HepG2 (cell line): ENCODE results near the gene MBD2. TPM values are rescaled to one million over a fixed set of nuclear protein-coding genes. Genes with fewer than 3 reads are reported as not detected.

Source experiments
- ETV5 ChIP-seq: IDR thresholded peaks from 2 replicates; pipeline ENCODE4 v1.6.1; 2018; ENCODE audit warnings: missing biosample characterization, missing genetic modification reagents, inconsistent platforms, borderline replicate concordance
- FOXM1 ChIP-seq: sonication (generic); formaldehyde crosslinking; IDR thresholded peaks from 2 replicates; pipeline ENCODE4 v1.5.0; 2020; ENCODE audit warnings: missing genetic modification reagents
- HES4 ChIP-seq: sonication (generic); formaldehyde crosslinking; IDR thresholded peaks from 2 replicates; pipeline ENCODE4 v1.9.0; 2021; ENCODE audit warnings: mild to moderate bottlenecking, missing genetic modification reagents, borderline replicate concordance
- MXD4 ChIP-seq: IDR thresholded peaks from 2 replicates; pipeline ENCODE4 v1.6.1; 2016; ENCODE audit warnings: mild to moderate bottlenecking, missing biosample characterization, missing genetic modification reagents
- SMC3 ChIP-seq: IDR thresholded peaks from 2 replicates; pipeline ENCODE4 v1.6.1; 2011; ENCODE audit warnings: low read length, improper control_type of control experiment
- SNAI1 ChIP-seq: sonication (generic); formaldehyde crosslinking; IDR thresholded peaks from 2 replicates; pipeline ENCODE4 v1.5.0; 2020; ENCODE audit warnings: mild to moderate bottlenecking, missing genetic modification reagents, borderline replicate concordance
- ZNF235 ChIP-seq: sonication (generic); formaldehyde crosslinking; IDR thresholded peaks from 2 replicates; pipeline ENCODE4 v1.8.1; 2023; ENCODE audit warnings: mild to moderate bottlenecking, missing genetic modification reagents, borderline replicate concordance
- ZNF441 ChIP-seq: sonication (generic); formaldehyde crosslinking; IDR thresholded peaks from 2 replicates; pipeline ENCODE4 v1.7.0; 2021; ENCODE audit warnings: missing genetic modification reagents, borderline replicate concordance
- ZNF569 ChIP-seq: sonication (generic); formaldehyde crosslinking; IDR thresholded peaks from 2 replicates; pipeline ENCODE4 v1.5.0; 2020; ENCODE audit warnings: mild to moderate bottlenecking, missing genetic modification reagents, moderate library complexity, borderline replicate concordance
- ZNF614 ChIP-seq: IDR thresholded peaks from 2 replicates; pipeline ENCODE4 v1.6.1; 2018; ENCODE audit warnings: missing biosample characterization, missing genetic modification reagents, inconsistent platforms, borderline replicate concordance
- ZNF652 ChIP-seq: IDR thresholded peaks from 2 replicates; pipeline ENCODE4 v1.6.1; 2016; ENCODE audit warnings: low read depth, borderline replicate concordance
- ZNF709 ChIP-seq: sonication (generic); formaldehyde crosslinking; IDR thresholded peaks from 2 replicates; pipeline ENCODE4 v1.5.0; 2020; ENCODE audit warnings: mild to moderate bottlenecking, missing genetic modification reagents
- polyA plus RNA-seq, 8 experiments: library from polyadenylated mRNA; depleted of rRNA in 3 of 8; stranded (reverse) in 7 of 8; unstranded in 1 of 8; fragments of >200 nt; fragmentation: Illumina TruSeq in 4 of 8; extraction: Trizol in 4 of 8; gene quantifications; 2 replicates each; pipeline versions ENCODE4 v1.2.1 to v1.2.3, GENCODE V29; 2011 to 2016; ENCODE audit warnings: low read depth in 4 of 8, missing spikeins in 1 of 8, mixed read lengths in 1 of 8; ENCODE audit not compliant: insufficient read depth in 1 of 8
- total RNA-seq, 5 experiments: library from RNA; depleted of rRNA; stranded (reverse); fragments of >200 nt; fragmentation: Illumina TruSeq; extraction: Trizol; gene quantifications; 2 replicates each; pipeline ENCODE4 v1.2.3, GENCODE V29; 2016; ENCODE audit warnings: low read depth in 1 of 5
- TF ChIP-seq, protein P1 (sequence below): sonication (generic); formaldehyde crosslinking; IDR thresholded peaks from 2 replicates; pipeline ENCODE4 v1.4.0; 2020; ENCODE audit warnings: missing genetic modification reagents
- TF ChIP-seq, protein P2 (sequence below): sonication (generic); formaldehyde crosslinking; IDR thresholded peaks from 2 replicates; pipeline ENCODE4 v1.4.0; 2020; ENCODE audit warnings: missing genetic modification reagents
- TF ChIP-seq, protein P3 (sequence below): sonication (generic); formaldehyde crosslinking; IDR thresholded peaks from 2 replicates; pipeline ENCODE4 v1.5.0; 2020; ENCODE audit warnings: mild to moderate bottlenecking, missing genetic modification reagents, borderline replicate concordance
- TF ChIP-seq, protein P4 (sequence below): sonication (generic); formaldehyde crosslinking; IDR thresholded peaks from 2 replicates; pipeline ENCODE4 v1.4.0; 2020; ENCODE audit warnings: missing genetic modification reagents
- TF ChIP-seq, protein P5 (sequence below): sonication (generic); formaldehyde crosslinking; IDR thresholded peaks from 2 replicates; pipeline ENCODE4 v1.8.0; 2022; ENCODE audit warnings: mild to moderate bottlenecking, missing genetic modification reagents, moderate library complexity

Gene MBD2
- total and polyA plus RNA-seq, 2 of the 13 experiments (the other 11 are each of a cell fraction or from before 2014, with no cell fraction given) = 19.1 to 38.5 TPM

DNA sequence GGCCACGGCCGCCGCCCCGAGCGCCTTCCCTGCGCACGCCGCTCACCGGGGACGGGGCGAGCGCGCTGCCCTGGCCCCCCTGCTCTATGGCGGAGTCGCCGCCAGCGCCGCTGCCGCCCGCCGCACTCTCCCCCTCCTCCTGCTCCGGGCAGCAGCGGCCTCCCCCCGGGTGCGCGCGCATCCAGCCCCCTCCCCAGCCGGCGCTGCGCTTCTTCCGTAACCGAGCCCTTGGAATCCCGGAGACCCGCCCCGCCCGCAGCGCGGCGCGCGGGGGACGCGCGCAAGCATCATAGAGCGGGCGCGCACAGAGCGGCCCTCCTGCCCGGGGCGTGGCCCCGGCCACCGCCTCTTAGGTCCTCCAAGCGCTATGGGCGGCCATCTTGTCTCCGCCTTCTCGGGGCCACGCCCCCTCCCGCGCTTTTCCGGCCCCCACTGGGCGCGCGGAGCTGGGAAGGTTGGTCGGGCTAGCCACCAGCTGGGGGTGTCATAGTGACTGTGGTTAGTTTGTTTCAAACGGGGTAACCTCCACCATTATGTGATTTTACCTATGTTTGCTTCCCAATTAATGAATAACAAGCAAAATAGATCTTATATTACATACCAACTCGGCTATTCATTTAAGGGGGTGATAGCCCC is at the start of gene MBD2 (continued):
- TF ChIP-seq, protein P1, sequence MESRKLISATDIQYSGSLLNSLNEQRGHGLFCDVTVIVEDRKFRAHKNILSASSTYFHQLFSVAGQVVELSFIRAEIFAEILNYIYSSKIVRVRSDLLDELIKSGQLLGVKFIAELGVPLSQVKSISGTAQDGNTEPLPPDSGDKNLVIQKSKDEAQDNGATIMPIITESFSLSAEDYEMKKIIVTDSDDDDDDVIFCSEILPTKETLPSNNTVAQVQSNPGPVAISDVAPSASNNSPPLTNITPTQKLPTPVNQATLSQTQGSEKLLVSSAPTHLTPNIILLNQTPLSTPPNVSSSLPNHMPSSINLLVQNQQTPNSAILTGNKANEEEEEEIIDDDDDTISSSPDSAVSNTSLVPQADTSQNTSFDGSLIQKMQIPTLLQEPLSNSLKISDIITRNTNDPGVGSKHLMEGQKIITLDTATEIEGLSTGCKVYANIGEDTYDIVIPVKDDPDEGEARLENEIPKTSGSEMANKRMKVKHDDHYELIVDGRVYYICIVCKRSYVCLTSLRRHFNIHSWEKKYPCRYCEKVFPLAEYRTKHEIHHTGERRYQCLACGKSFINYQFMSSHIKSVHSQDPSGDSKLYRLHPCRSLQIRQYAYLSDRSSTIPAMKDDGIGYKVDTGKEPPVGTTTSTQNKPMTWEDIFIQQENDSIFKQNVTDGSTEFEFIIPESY (CRISPR knock-in tag) = no peak
- TF ChIP-seq FOXM1 (CRISPR knock-in tag) (no peak), ZNF441 (CRISPR knock-in tag) (peak; percentile 33; the same call in 1 of the 2 replicates), HES4 (CRISPR knock-in tag) (no peak), MXD4 (CRISPR knock-in tag) (0 out of 2 replicates have a peak, but pooled peaks have one; percentile 27), ZNF569 (no peak), SMC3 (no peak), ZNF614 (peak; percentile 56; the same call in 1 of the 2 replicates), ZNF652 (CRISPR knock-in tag) (no peak), ZNF235 (CRISPR knock-in tag) (no peak), ETV5 (peak; percentile 73; the same call in 1 of the 2 replicates), ZNF709 (CRISPR knock-in tag) (no peak), SNAI1 (no peak)
- TF ChIP-seq, protein P2, sequence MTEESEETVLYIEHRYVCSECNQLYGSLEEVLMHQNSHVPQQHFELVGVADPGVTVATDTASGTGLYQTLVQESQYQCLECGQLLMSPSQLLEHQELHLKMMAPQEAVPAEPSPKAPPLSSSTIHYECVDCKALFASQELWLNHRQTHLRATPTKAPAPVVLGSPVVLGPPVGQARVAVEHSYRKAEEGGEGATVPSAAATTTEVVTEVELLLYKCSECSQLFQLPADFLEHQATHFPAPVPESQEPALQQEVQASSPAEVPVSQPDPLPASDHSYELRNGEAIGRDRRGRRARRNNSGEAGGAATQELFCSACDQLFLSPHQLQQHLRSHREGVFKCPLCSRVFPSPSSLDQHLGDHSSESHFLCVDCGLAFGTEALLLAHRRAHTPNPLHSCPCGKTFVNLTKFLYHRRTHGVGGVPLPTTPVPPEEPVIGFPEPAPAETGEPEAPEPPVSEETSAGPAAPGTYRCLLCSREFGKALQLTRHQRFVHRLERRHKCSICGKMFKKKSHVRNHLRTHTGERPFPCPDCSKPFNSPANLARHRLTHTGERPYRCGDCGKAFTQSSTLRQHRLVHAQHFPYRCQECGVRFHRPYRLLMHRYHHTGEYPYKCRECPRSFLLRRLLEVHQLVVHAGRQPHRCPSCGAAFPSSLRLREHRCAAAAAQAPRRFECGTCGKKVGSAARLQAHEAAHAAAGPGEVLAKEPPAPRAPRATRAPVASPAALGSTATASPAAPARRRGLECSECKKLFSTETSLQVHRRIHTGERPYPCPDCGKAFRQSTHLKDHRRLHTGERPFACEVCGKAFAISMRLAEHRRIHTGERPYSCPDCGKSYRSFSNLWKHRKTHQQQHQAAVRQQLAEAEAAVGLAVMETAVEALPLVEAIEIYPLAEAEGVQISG = peak; percentile 99
- TF ChIP-seq, protein P3, sequence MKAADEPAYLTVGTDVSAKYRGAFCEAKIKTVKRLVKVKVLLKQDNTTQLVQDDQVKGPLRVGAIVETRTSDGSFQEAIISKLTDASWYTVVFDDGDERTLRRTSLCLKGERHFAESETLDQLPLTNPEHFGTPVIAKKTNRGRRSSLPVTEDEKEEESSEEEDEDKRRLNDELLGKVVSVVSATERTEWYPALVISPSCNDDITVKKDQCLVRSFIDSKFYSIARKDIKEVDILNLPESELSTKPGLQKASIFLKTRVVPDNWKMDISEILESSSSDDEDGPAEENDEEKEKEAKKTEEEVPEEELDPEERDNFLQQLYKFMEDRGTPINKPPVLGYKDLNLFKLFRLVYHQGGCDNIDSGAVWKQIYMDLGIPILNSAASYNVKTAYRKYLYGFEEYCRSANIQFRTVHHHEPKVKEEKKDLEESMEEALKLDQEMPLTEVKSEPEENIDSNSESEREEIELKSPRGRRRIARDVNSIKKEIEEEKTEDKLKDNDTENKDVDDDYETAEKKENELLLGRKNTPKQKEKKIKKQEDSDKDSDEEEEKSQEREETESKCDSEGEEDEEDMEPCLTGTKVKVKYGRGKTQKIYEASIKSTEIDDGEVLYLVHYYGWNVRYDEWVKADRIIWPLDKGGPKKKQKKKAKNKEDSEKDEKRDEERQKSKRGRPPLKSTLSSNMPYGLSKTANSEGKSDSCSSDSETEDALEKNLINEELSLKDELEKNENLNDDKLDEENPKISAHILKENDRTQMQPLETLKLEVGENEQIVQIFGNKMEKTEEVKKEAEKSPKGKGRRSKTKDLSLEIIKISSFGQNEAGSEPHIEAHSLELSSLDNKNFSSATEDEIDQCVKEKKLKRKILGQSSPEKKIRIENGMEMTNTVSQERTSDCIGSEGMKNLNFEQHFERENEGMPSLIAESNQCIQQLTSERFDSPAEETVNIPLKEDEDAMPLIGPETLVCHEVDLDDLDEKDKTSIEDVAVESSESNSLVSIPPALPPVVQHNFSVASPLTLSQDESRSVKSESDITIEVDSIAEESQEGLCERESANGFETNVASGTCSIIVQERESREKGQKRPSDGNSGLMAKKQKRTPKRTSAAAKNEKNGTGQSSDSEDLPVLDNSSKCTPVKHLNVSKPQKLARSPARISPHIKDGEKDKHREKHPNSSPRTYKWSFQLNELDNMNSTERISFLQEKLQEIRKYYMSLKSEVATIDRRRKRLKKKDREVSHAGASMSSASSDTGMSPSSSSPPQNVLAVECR = peak; percentile 57; the same call in 1 of the 2 replicates
- TF ChIP-seq, protein P4, sequence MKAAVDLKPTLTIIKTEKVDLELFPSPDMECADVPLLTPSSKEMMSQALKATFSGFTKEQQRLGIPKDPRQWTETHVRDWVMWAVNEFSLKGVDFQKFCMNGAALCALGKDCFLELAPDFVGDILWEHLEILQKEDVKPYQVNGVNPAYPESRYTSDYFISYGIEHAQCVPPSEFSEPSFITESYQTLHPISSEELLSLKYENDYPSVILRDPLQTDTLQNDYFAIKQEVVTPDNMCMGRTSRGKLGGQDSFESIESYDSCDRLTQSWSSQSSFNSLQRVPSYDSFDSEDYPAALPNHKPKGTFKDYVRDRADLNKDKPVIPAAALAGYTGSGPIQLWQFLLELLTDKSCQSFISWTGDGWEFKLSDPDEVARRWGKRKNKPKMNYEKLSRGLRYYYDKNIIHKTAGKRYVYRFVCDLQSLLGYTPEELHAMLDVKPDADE (CRISPR knock-in tag) = no peak
- TF ChIP-seq, protein P5, sequence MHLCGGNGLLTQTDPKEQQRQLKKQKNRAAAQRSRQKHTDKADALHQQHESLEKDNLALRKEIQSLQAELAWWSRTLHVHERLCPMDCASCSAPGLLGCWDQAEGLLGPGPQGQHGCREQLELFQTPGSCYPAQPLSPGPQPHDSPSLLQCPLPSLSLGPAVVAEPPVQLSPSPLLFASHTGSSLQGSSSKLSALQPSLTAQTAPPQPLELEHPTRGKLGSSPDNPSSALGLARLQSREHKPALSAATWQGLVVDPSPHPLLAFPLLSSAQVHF (CRISPR knock-in tag) = no peak
